ENCODE data around the gene TERT.

GRCh38 chr5:1261643-1262042 is 33.2 kb downstream of the TERT start:
- TF ChIP-seq CTCF (IDR thresholded peaks at IDR 0.05), result no peak
- no peak for TF ChIP-seq EZH2 (IDR thresholded peaks at IDR 0.05)
